ENCODE data around the gene RTP5. TPM values are rescaled to one million over a fixed set of nuclear protein-coding genes. Genes with fewer than 3 reads are reported as not detected.

The RTP5 gene
- total and polyA plus RNA-seq, 2 donors (not counting 1 experiment from before 2014, with no cell fraction given), result not detected

DNA sequence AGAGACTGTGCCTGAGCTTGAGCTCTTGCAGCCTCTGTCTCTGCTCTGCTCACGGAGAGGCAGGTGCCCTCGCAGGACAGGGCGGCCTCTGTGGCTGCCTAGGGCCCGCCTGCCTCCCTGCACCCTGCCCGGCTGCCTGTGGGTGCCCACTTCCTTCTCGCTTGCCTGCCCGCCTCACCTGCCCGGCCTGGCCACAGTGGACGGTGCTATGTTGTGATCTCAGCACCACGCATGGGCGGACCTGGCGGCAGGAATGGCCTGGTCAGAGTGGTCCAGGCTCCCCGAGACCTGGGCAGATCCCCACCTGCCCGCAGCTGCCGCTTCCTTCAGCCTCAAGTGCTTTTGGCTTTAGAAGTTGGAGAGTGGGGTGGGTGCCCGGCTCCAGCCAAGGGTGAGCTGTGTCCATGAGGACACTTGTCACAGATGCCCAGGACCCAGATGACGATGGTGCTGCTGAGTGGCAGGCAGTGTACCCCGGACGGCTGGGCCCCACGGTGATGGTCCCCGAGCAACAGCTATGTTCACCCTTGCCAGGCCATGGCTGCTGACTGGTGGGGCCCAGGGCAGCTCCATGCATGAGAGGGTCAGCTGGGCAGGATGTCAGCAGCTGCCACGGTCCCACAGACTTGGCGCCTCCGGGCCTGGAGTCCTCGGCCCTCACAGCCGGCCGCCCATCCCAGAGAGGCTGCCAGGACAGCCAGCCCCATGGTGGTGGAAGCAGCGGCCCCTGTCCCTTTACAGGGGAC lies 25.3 kb downstream of the RTP5 start:
- no peak for TF ChIP-seq EZH2 (IDR thresholded peaks at IDR 0.05; ENCODE audit: borderline replicate concordance, insufficient read depth, low read depth, low read length, poor library complexity, severe bottlenecking)
- Histone ChIP-seq H3K4me2 (replicated peaks; ENCODE audit: low read depth, low read length, poor library complexity, severe bottlenecking) (no peak overlapping the region), H3K9ac (ENCODE audit: low read length) (no peak overlapping the region), H3K4me3 (ENCODE audit: control extremely low read depth in 1 of 5, extremely low read depth in 1 of 5, insufficient read depth in 1 of 5, low read depth in 2 of 5, low read length in 4 of 5) (no peak overlapping the region), H3K79me2 (ENCODE audit: control insufficient read depth, insufficient read depth, low read length) (peaks cover 51% of the 10 kb centered on the region), H3K4me1 (ENCODE audit: control insufficient read depth in 2 of 2, insufficient read depth in 2 of 2, low read length in 2 of 2) (no peaks in the 10 kb centered on the region), H3K27ac (ENCODE audit: low read length in 2 of 2) (no peak overlapping the region), H3K27me3 (replicated peaks in 1 of 4; ENCODE audit: control extremely low read depth in 1 of 4, control insufficient read depth in 3 of 4, insufficient read depth in 4 of 4, low read length in 3 of 4) (no peaks in the 10 kb centered on the region), H4K20me1 (ENCODE audit: control insufficient read depth, insufficient read depth, low read length, poor library complexity, severe bottlenecking) (peaks cover 49% of the 10 kb centered on the region), H3K36me3 (replicated peaks in 1 of 2; ENCODE audit: control extremely low read depth in 1 of 2, control insufficient read depth in 1 of 2, extremely low read depth in 1 of 2, insufficient read depth in 2 of 2, low read length in 1 of 2) (peaks cover 0 to 14% of the 10 kb centered on the region in 2 experiments), H2AFZ (ENCODE audit: insufficient read depth, low read depth, low read length, poor library complexity, severe bottlenecking) (no peak overlapping the region), H3K9me3 (ENCODE audit: control extremely low read depth in 1 of 3, control insufficient read depth in 2 of 3, insufficient read depth in 1 of 3, low read length in 2 of 3) (no peaks in the 10 kb centered on the region)
- 90% methylated on average over 25 of the region's 28 CpGs for WGBS (ENCODE audit: insufficient coverage)
- Mint-ChIP-seq H3K4me3 (no peak overlapping the region), H3K27me3 (no peaks in the 10 kb centered on the region), H3K9me3 (ENCODE audit: insufficient read depth) (no peaks in the 10 kb centered on the region), H3K27ac (no peak overlapping the region), H3K4me1 (peaks cover 12% of the 10 kb centered on the region)
- no peak for ATAC-seq (ENCODE audit: low read depth)
- ChIA-PET POLR2A (interaction anchor here (0.6 kb wide), 1 partner anchor 16 kb away, joined by 3 read pairs; no protein-coding TSS in a partner anchor), CTCF (no interaction called here)
- DNase-seq, result no peak
- intact Hi-C loops (cut with micrococcal nuclease), result no loop called here

DNA sequence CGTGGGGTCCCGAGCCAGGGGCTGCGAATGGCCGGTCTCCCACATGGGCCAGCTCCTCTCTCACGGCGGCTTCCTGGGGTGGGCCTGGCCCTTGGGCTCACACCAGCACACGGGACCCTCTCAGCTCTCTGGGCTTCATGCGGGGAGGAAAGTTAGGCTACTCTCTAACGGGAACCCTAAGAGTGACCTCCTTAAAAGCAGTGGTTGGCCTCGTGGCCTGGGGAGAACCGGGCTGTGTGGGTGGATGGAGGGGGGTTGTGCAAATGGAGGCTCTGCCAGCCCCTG lies 25.8 kb downstream of the RTP5 start:
- Histone ChIP-seq H3K9ac (ENCODE audit: low read length) (no peak overlapping the region), H3K36me3 (replicated peaks in 1 of 2; ENCODE audit: control extremely low read depth in 1 of 2, control insufficient read depth in 1 of 2, extremely low read depth in 1 of 2, insufficient read depth in 2 of 2, low read length in 1 of 2) (peaks cover 0 to 14% of the 10 kb centered on the region in 2 experiments), H2AFZ (ENCODE audit: insufficient read depth, low read depth, low read length, poor library complexity, severe bottlenecking) (no peak overlapping the region), H3K4me3 (ENCODE audit: control extremely low read depth in 1 of 5, extremely low read depth in 1 of 5, insufficient read depth in 1 of 5, low read depth in 2 of 5, low read length in 4 of 5) (no peak overlapping the region), H3K4me1 (ENCODE audit: control insufficient read depth in 2 of 2, insufficient read depth in 2 of 2, low read length in 2 of 2) (no peaks in the 10 kb centered on the region), H3K27ac (ENCODE audit: low read length in 2 of 2) (no peak overlapping the region), H3K4me2 (replicated peaks; ENCODE audit: low read depth, low read length, poor library complexity, severe bottlenecking) (no peak overlapping the region), H3K9me3 (ENCODE audit: control extremely low read depth in 1 of 3, control insufficient read depth in 2 of 3, insufficient read depth in 1 of 3, low read length in 2 of 3) (no peaks in the 10 kb centered on the region), H3K79me2 (ENCODE audit: control insufficient read depth, insufficient read depth, low read length) (peaks cover 46% of the 10 kb centered on the region), H4K20me1 (ENCODE audit: control insufficient read depth, insufficient read depth, low read length, poor library complexity, severe bottlenecking) (peaks cover 49% of the 10 kb centered on the region), H3K27me3 (replicated peaks in 1 of 4; ENCODE audit: control extremely low read depth in 1 of 4, control insufficient read depth in 3 of 4, insufficient read depth in 4 of 4, low read length in 3 of 4) (no peaks in the 10 kb centered on the region)
- H3K9me3 Mint-ChIP-seq (ENCODE audit: insufficient read depth), result no peaks in the 10 kb centered on the region
- ATAC-seq (ENCODE audit: low read depth), result no peak
- TF ChIP-seq, protein P1, sequence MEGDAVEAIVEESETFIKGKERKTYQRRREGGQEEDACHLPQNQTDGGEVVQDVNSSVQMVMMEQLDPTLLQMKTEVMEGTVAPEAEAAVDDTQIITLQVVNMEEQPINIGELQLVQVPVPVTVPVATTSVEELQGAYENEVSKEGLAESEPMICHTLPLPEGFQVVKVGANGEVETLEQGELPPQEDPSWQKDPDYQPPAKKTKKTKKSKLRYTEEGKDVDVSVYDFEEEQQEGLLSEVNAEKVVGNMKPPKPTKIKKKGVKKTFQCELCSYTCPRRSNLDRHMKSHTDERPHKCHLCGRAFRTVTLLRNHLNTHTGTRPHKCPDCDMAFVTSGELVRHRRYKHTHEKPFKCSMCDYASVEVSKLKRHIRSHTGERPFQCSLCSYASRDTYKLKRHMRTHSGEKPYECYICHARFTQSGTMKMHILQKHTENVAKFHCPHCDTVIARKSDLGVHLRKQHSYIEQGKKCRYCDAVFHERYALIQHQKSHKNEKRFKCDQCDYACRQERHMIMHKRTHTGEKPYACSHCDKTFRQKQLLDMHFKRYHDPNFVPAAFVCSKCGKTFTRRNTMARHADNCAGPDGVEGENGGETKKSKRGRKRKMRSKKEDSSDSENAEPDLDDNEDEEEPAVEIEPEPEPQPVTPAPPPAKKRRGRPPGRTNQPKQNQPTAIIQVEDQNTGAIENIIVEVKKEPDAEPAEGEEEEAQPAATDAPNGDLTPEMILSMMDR (IDR thresholded peaks at IDR 0.05), result no peak
- TF ChIP-seq EZH2 (IDR thresholded peaks at IDR 0.05; ENCODE audit: borderline replicate concordance, insufficient read depth, low read depth, low read length, poor library complexity, severe bottlenecking), result no peak
- H3K4me1 Mint-ChIP-seq, result peaks cover 12% of the 10 kb centered on the region
- CTCF ChIA-PET, result no interaction called here
- DNase-seq, result no peak
- intact Hi-C loops (cut with micrococcal nuclease), result no loop called here
- POLR2A ChIA-PET, result no interaction called here
- no peak overlapping the region for H3K27ac Mint-ChIP-seq
- WGBS (ENCODE audit: insufficient coverage), result 83% methylated on average over 10 of the region's 11 CpGs
- H3K4me3 Mint-ChIP-seq, result no peak overlapping the region
- no peaks in the 10 kb centered on the region for H3K27me3 Mint-ChIP-seq

All from B cell (primary cell).